22Rv1 (cell line): Measurements from ENCODE around the gene TGFBR3.

Experiments
- CTCF ChIP-seq: fragments of 450-650 bp; IDR thresholded peaks from 2 replicates; pipeline ENCODE4 v1.5.1; 2017; ENCODE audit warnings: mild to moderate bottlenecking
- ZFX ChIP-seq: fragments of 450-650 bp; IDR thresholded peaks from 2 replicates; pipeline ENCODE4 v1.6.1; 2017; ENCODE audit warnings: antibody characterized with exemption, borderline replicate concordance

GRCh38 chr1:91883470-91883869 lies 2.5 kb downstream of the TGFBR3 start:
- peak; percentile 62 for TF ChIP-seq CTCF
- no peak for TF ChIP-seq ZFX
